ENCODE measurements around the gene GGCX. TPM values are rescaled to one million over a fixed set of nuclear protein-coding genes. Genes with fewer than 3 reads are reported as not detected.

Gene GGCX
- total and polyA plus RNA-seq, 2 of the 13 experiments (the other 11 are each of a cell fraction or from before 2014, with no cell fraction given): 72.5 to 103 TPM

DNA sequence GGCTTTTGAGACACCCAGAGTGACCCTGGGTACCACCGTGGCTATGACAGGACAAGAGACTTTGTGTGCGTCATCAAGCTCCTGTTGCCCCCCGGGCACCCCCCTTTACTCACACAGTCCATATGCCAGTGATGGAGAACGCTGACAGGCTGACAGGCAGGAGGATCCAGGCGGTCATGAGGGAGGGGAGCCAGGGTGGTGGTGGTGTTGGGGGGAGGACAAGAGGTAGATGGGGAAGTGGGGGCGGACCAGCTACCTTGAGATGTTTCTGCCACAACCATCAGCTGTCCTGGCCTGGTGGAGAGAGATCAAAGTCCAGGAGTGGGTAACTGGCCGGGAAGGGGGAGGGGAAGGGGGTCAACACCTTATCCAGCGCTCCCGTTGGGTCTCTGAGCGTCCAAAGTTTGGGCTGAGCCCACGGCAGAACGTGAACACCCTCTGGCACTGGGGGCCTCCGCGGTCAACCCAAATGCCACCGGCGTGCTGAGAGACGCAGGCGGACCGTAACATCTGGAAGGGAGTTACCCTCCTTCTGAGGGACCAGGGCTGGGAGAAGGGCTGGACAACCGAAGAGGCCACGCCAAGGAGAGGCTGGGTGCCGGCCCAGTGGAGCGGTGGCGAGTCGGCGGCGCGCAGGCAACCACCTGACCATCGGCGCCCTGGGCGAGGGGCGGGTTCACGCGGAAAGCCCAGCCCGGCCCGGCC, 40.6 kb upstream of the GGCX start (continued):
- TF ChIP-seq MZF1 (CRISPR knock-in tag; IDR thresholded peaks at IDR 0.05; ENCODE audit: borderline replicate concordance) (no peak), NFKBIZ (CRISPR knock-in tag; IDR thresholded peaks at IDR 0.05) (no peak), HOXA7 (CRISPR knock-in tag; IDR thresholded peaks at IDR 0.05) (no peak), ZNF446 (CRISPR knock-in tag; IDR thresholded peaks at IDR 0.05) (no peak), TBL1XR1 (IDR thresholded peaks at IDR 0.05; ENCODE audit: borderline replicate concordance, low read length, partially characterized antibody) (peak; percentile 8), JUND (CRISPR knock-in tag; IDR thresholded peaks at IDR 0.05) (no peak), ZKSCAN5 (CRISPR knock-in tag; IDR thresholded peaks at IDR 0.05) (no peak), USF2 (IDR thresholded peaks at IDR 0.05; ENCODE audit: low read depth, low read length) (no peak), USF2 (CRISPR knock-in tag; IDR thresholded peaks at IDR 0.05; ENCODE audit: borderline replicate concordance) (no peak), TBX3 (IDR thresholded peaks at IDR 0.05; ENCODE audit: borderline replicate concordance) (no peak), ZNF260 (CRISPR knock-in tag; IDR thresholded peaks at IDR 0.05; ENCODE audit: borderline replicate concordance, low read depth) (no peak), FUBP1 (CRISPR knock-in tag; IDR thresholded peaks at IDR 0.05; ENCODE audit: borderline replicate concordance) (no peak), ZBTB7A (CRISPR knock-in tag; IDR thresholded peaks at IDR 0.05) (peak; percentile 55; the same call in 1 of the 2 replicates), SPEN (CRISPR knock-in tag; IDR thresholded peaks at IDR 0.05; ENCODE audit: low read depth) (no peak), SRSF1 (optimal IDR thresholded peaks at IDR 0.05; ENCODE audit: low read depth, low read length) (no peak), ZNF546 (CRISPR knock-in tag; conservative IDR thresholded peaks at IDR 0.05) (no peak), SNRNP70 (IDR thresholded peaks at IDR 0.05; ENCODE audit: low read depth, low read length) (no peak), LCORL (IDR thresholded peaks at IDR 0.05) (no peak), LCORL (CRISPR knock-in tag; IDR thresholded peaks at IDR 0.05) (peak; percentile 90), KLF9 (CRISPR knock-in tag; IDR thresholded peaks at IDR 0.05; ENCODE audit: low read depth) (no peak), ZNF207 (IDR thresholded peaks at IDR 0.05; ENCODE audit: borderline replicate concordance) (no peak), THAP9 (CRISPR knock-in tag; IDR thresholded peaks at IDR 0.05; ENCODE audit: borderline replicate concordance) (no peak)
- TF ChIP-seq, protein P1, sequence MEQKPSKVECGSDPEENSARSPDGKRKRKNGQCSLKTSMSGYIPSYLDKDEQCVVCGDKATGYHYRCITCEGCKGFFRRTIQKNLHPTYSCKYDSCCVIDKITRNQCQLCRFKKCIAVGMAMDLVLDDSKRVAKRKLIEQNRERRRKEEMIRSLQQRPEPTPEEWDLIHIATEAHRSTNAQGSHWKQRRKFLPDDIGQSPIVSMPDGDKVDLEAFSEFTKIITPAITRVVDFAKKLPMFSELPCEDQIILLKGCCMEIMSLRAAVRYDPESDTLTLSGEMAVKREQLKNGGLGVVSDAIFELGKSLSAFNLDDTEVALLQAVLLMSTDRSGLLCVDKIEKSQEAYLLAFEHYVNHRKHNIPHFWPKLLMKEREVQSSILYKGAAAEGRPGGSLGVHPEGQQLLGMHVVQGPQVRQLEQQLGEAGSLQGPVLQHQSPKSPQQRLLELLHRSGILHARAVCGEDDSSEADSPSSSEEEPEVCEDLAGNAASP (CRISPR knock-in tag; IDR thresholded peaks at IDR 0.05; ENCODE audit: borderline replicate concordance): no peak; the same call in 1 of the 2 replicates

All from HepG2 (cell line).